Endothelial cell of umbilical vein (primary cell): ENCODE measurements around the gene SSR1. TPM values are rescaled to one million over a fixed set of nuclear protein-coding genes. Genes with fewer than 3 reads are reported as not detected.

Experiments
- BruUV-seq: library from RNA; stranded (reverse); fragments of 400-500 nt; replicated peaks from 2 replicates; lab custom pipeline; 2021; lab: Mats Ljungman, UMichigan
- CTCF ChIA-PET: fragments of 300-600, 350-600 bp; sonication (Branson Sonifier 250); formaldehyde crosslinking; loops from one replicate; lab custom pipeline; 2021; ENCODE audit warnings: antibody characterized with exemption, inconsistent platforms; lab: Charles Lee
- POLR2A ChIA-PET: fragments of 300-600, 350-600 bp; sonication (Branson Sonifier 250); formaldehyde crosslinking; loops from one replicate; lab custom pipeline; 2021; ENCODE audit warnings: antibody characterized with exemption, inconsistent platforms; lab: Charles Lee
- DNase-seq: peaks from one replicate; pipeline ENCODE4 v3.0.0-alpha.2; 2011; ENCODE audit warnings: low read depth, low spot score
- FAIRE-seq: peaks from 2 replicates; lab custom pipeline; 2011; peaks lifted over from hg19 to GRCh38; lab: Jason Lieb, UNC
- H2AFZ ChIP-seq: 2 replicates; pipeline ENCODE4 v1.6.0; 2012; ENCODE audit warnings: low read depth, low read length, control low read depth, inconsistent platforms
- H3K27ac ChIP-seq: 2 replicates; pipeline ENCODE4 v1.5.1; 2011; ENCODE audit warnings: low read depth, mild to moderate bottlenecking, control low read depth, low read length, moderate library complexity; ENCODE audit not compliant: insufficient read depth
- H3K27me3 ChIP-seq, 2 experiments: 2 replicates each; pipeline versions ENCODE4 v1.6.0 to v1.6.1; 2011; ENCODE audit warnings: low read length in 2 of 2, mixed read lengths in 1 of 2; ENCODE audit not compliant: control insufficient read depth in 2 of 2, insufficient read depth in 2 of 2
- H3K36me3 ChIP-seq, 2 experiments: 2 replicates in 1 of 2; 3 replicates in 1 of 2; pipeline ENCODE4 v1.5.1; 2011; ENCODE audit warnings: low read length in 2 of 2, mild to moderate bottlenecking in 1 of 2, moderate library complexity in 1 of 2; ENCODE audit not compliant: control insufficient read depth in 2 of 2, insufficient read depth in 2 of 2; ENCODE audit errors: extremely low read depth in 1 of 2
- H3K4me1 ChIP-seq: 3 replicates; pipeline ENCODE4 v1.5.1; 2011; ENCODE audit warnings: mild to moderate bottlenecking, low read length; ENCODE audit not compliant: control insufficient read depth, insufficient read depth; ENCODE audit errors: extremely low read depth
- H3K4me2 ChIP-seq: 2 replicates; pipeline ENCODE4 v1.6.1; 2011; ENCODE audit warnings: low read length, control low read depth, mixed read lengths; ENCODE audit not compliant: insufficient read depth
- H3K4me3 ChIP-seq, 3 experiments: fragments of 200-600 bp in 1 of 3; sonication (generic), shearing (Covaris generic) in 1 of 3; replicated peaks in 1 of 3; 2 replicates each; pipeline ENCODE4 v1.5.1; 2011 to 2016; ENCODE audit warnings: control low read depth in 3 of 3, low read length in 3 of 3, mild to moderate bottlenecking in 2 of 3, inconsistent platforms in 1 of 3, low read depth in 1 of 3, moderate library complexity in 1 of 3; ENCODE audit not compliant: insufficient read depth in 1 of 3
- H3K79me2 ChIP-seq: 2 replicates; pipeline ENCODE4 v1.6.0; 2012; ENCODE audit warnings: low read length, inconsistent platforms; ENCODE audit not compliant: control insufficient read depth, insufficient read depth
- H3K9ac ChIP-seq: replicated peaks from 2 replicates; pipeline ENCODE3; 2011; ENCODE audit warnings: low read length, control low read depth; ENCODE audit not compliant: insufficient read depth; ENCODE audit errors: extremely low read depth
- H3K9me1 ChIP-seq: replicated peaks from 3 replicates; pipeline ENCODE4 v1.6.0; 2011; ENCODE audit warnings: mild to moderate bottlenecking, low read length; ENCODE audit not compliant: control insufficient read depth, insufficient read depth; ENCODE audit errors: extremely low read depth
- H3K9me3 ChIP-seq: replicated peaks from 2 replicates; pipeline ENCODE4 v1.5.1; 2012; ENCODE audit warnings: low read length, inconsistent platforms; ENCODE audit not compliant: control insufficient read depth, insufficient read depth
- H4K20me1 ChIP-seq: replicated peaks from 2 replicates; pipeline ENCODE3; 2011; ENCODE audit warnings: mild to moderate bottlenecking, low read length; ENCODE audit not compliant: control insufficient read depth, insufficient read depth; ENCODE audit errors: extremely low read depth
- EZH2 ChIP-seq: IDR thresholded peaks from 2 replicates; pipeline ENCODE4 v1.6.1; 2012; ENCODE audit warnings: borderline replicate concordance, low read depth, mild to moderate bottlenecking, moderate library complexity, low read length, inconsistent platforms; ENCODE audit not compliant: severe bottlenecking
- GATA2 ChIP-seq: IDR thresholded peaks from 2 replicates; pipeline ENCODE4 v1.7.0; 2011; ENCODE audit warnings: low read depth, mild to moderate bottlenecking, moderate library complexity, mixed read lengths, low read length; ENCODE audit not compliant: insufficient read length, insufficient read depth
- JUN ChIP-seq: IDR thresholded peaks from 2 replicates; pipeline ENCODE4 v1.6.1; 2011; ENCODE audit warnings: borderline replicate concordance, low read depth; ENCODE audit not compliant: insufficient read length, insufficient read depth
- MYC ChIP-seq: IDR thresholded peaks from one replicate; pipeline ENCODE4 v1.6.1; 2011; ENCODE audit warnings: mild to moderate bottlenecking, low read depth, low read length
- POLR2A ChIP-seq: IDR thresholded peaks from 2 replicates; pipeline ENCODE4 v1.6.1; 2012; ENCODE audit warnings: low read depth, mild to moderate bottlenecking, control low read depth, low read length
- POLR2AphosphoS5 ChIP-seq: IDR thresholded peaks from 2 replicates; pipeline ENCODE4 v1.6.1; 2012; ENCODE audit warnings: low read depth, mild to moderate bottlenecking, control low read depth, low read length, moderate library complexity; ENCODE audit not compliant: insufficient read depth
- dilution Hi-C: fragments of 300-500 bp; cut with MboI; formaldehyde crosslinking; loops from one replicate; pipeline ENCODE4 v1.15.0; 2019; ENCODE audit warnings: low sequenced_read_pairs; ENCODE audit not compliant: extremely low pct_ligation_motif_present
- intact Hi-C: fragments of 100-400 bp; cut with micrococcal nuclease; formaldehyde crosslinking; loops from one replicate; pipeline ENCODE4 v1.10.0; 2022
- polyA plus RNA-seq, 4 experiments: library from polyadenylated mRNA; depleted of rRNA in 3 of 4; stranded (reverse) in 3 of 4; unstranded in 1 of 4; fragments of >200 nt; gene quantifications; 2 replicates each; pipeline versions ENCODE4 v1.2.1 to v1.2.3, GENCODE V29; 2011 to 2012; ENCODE audit warnings: missing spikeins in 1 of 4
- total RNA-seq: library from RNA; stranded (reverse); gene quantifications from 2 replicates; pipeline ENCODE4 v1.2.3, GENCODE V29; 2021
- TF ChIP-seq, protein P1 (sequence below): IDR thresholded peaks from 2 replicates; pipeline ENCODE4 v1.6.1; 2011; ENCODE audit not compliant: insufficient read depth, insufficient read length
- TF ChIP-seq, protein P2 (sequence below), 2 donors: IDR thresholded peaks; 1 replicate in 1 of 2; 2 replicates in 1 of 2; pipeline ENCODE4 v1.5.1; 2011; ENCODE audit warnings: low read length in 2 of 2, mild to moderate bottlenecking in 2 of 2, moderate library complexity in 2 of 2, control low read depth in 1 of 2, inconsistent platforms in 1 of 2, low read depth in 1 of 2; ENCODE audit not compliant: insufficient read depth in 1 of 2; ENCODE audit errors: extremely low read depth in 1 of 2

SSR1 gene
- total and polyA plus RNA-seq, 2 donors (not counting 3 experiments of a cell fraction or from before 2014, with no cell fraction given) = 70.7 to 187 TPM

DNA sequence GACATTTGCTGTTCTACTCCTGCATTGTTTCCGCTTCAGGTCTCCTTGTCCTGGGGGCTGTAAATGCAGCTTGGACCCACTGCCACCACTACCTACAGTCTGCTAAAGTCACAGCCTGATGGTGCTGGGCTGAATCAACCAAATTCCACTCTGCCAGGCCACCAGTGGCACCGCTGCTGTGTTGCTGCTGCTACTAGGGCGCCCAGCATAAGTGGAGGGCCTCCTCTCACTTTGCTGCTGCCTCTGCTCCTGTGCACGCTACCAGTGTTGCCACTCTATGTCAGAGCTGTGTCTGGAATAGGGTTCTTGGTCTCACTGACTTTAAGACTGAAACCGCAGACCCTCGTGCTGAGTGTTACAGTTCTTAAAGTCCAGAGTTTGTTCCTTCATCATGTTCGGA is 1.4 kb upstream of the SSR1 start:
- DNase-seq = no peak
- Histone ChIP-seq H3K9ac (no peak overlapping the region), H3K4me3 (no peak overlapping the region), H3K4me2 (no peak overlapping the region), H3K9me3 (no peaks in the 10 kb centered on the region), H3K27ac (no peak overlapping the region), H3K4me1 (peaks cover 16% of the 10 kb centered on the region), H3K36me3 (peaks cover 1 to 3% of the 10 kb centered on the region in 2 experiments), H3K79me2 (peaks cover 35% of the 10 kb centered on the region), H3K27me3 (peaks cover 0 to 2% of the 10 kb centered on the region in 2 experiments), H4K20me1 (no peaks in the 10 kb centered on the region), H3K9me1 (no peaks in the 10 kb centered on the region), H2AFZ (no peak overlapping the region)
- dilution Hi-C loops (no loop called here), intact Hi-C loops (loop anchor here (5.0 kb wide), 3 partner anchors 278 to 1307 kb away; partner anchors contain the start of genes BLOC1S5, NRN1 and SNRNP48)
- FAIRE-seq = no peak
- ChIA-PET CTCF (interaction anchor here (1.2 kb wide), 1 partner anchor 11 kb away, joined by 3 read pairs; no protein-coding TSS in a partner anchor), POLR2A (no interaction called here)
- TF ChIP-seq MYC = no peak
- TF ChIP-seq POLR2A = no peak
- no peak for TF ChIP-seq EZH2
- TF ChIP-seq, protein P1, sequence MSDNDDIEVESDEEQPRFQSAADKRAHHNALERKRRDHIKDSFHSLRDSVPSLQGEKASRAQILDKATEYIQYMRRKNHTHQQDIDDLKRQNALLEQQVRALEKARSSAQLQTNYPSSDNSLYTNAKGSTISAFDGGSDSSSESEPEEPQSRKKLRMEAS = no peak
- TF ChIP-seq GATA2 = no peak
- TF ChIP-seq JUN = no peak
- TF ChIP-seq, protein P2, sequence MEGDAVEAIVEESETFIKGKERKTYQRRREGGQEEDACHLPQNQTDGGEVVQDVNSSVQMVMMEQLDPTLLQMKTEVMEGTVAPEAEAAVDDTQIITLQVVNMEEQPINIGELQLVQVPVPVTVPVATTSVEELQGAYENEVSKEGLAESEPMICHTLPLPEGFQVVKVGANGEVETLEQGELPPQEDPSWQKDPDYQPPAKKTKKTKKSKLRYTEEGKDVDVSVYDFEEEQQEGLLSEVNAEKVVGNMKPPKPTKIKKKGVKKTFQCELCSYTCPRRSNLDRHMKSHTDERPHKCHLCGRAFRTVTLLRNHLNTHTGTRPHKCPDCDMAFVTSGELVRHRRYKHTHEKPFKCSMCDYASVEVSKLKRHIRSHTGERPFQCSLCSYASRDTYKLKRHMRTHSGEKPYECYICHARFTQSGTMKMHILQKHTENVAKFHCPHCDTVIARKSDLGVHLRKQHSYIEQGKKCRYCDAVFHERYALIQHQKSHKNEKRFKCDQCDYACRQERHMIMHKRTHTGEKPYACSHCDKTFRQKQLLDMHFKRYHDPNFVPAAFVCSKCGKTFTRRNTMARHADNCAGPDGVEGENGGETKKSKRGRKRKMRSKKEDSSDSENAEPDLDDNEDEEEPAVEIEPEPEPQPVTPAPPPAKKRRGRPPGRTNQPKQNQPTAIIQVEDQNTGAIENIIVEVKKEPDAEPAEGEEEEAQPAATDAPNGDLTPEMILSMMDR (IDR thresholded peaks at IDR 0.05; ENCODE audit: extremely low read depth in 1 of 2, insufficient read depth in 1 of 2, low read depth in 1 of 2, low read length in 2 of 2) = no peak
- TF ChIP-seq POLR2AphosphoS5 = no peak
- no TSS peak for BruUV-seq
